ENCODE measurements around the gene SGIP1. TPM values are rescaled to one million over a fixed set of nuclear protein-coding genes. Genes with fewer than 3 reads are reported as not detected.

Gene SGIP1
- total RNA-seq, 1 donor from 2014 or later: not detected

- H3K4me3 Mint-ChIP-seq: no peak overlapping the region
These were observed 72.6 kb downstream of the SGIP1 start for GRCh38 chr1:66606362-66607065.

GRCh38 chr1:66607458-66607857 is 73.5 kb downstream of the SGIP1 start:
- no peak for TF ChIP-seq CTCF (IDR thresholded peaks at IDR 0.05)
- CTCF ChIA-PET: interaction anchor here (1.3 kb wide), 1 partner anchor 118 kb away, joined by 5 read pairs; no protein-coding TSS in a partner anchor
- H3K9me3 Mint-ChIP-seq: no peaks in the 10 kb centered on the region
- no peaks in the 10 kb centered on the region for H3K4me1 Mint-ChIP-seq
- DNase-seq: no peak
- no peak overlapping the region for H3K27ac Mint-ChIP-seq
- ATAC-seq (ENCODE audit: low read depth): no peak
- POLR2A ChIA-PET: no interaction called here
- peaks cover 2% of the 10 kb centered on the region for H3K27me3 Mint-ChIP-seq
- H3K36me3 Mint-ChIP-seq (ENCODE audit: low read depth): no peaks in the 10 kb centered on the region
- intact Hi-C loops (cut with micrococcal nuclease): no loop called here
- H3K4me3 Mint-ChIP-seq: no peak overlapping the region

More at GRCh38 chr1:66606362-66607065, 72.6 kb downstream of the SGIP1 start:
- ChIA-PET POLR2A (no interaction called here), CTCF (interaction anchor here (1.3 kb wide), 1 partner anchor 119 kb away, joined by 5 read pairs; no protein-coding TSS in a partner anchor)
- TF ChIP-seq CTCF (IDR thresholded peaks at IDR 0.05): no peak
- no peaks in the 10 kb centered on the region for H3K4me1 Mint-ChIP-seq
- H3K9me3 Mint-ChIP-seq: no peaks in the 10 kb centered on the region
- intact Hi-C loops (cut with micrococcal nuclease): no loop called here
- H3K36me3 Mint-ChIP-seq (ENCODE audit: low read depth): no peaks in the 10 kb centered on the region
- ATAC-seq (ENCODE audit: low read depth) (no peak), DNase-seq (no peak)
- H3K27ac Mint-ChIP-seq: no peak overlapping the region
- peaks cover 2% of the 10 kb centered on the region for H3K27me3 Mint-ChIP-seq

- H3K27me3 Mint-ChIP-seq: peaks cover 2% of the 10 kb centered on the region
- intact Hi-C loops (cut with micrococcal nuclease): no loop called here
- no peaks in the 10 kb centered on the region for H3K36me3 Mint-ChIP-seq (ENCODE audit: low read depth)
- H3K9me3 Mint-ChIP-seq: no peaks in the 10 kb centered on the region
- ChIA-PET CTCF (no interaction called here), POLR2A (no interaction called here)
- ATAC-seq (ENCODE audit: low read depth) (no peak), DNase-seq (no peak)
- no peaks in the 10 kb centered on the region for H3K4me1 Mint-ChIP-seq
- TF ChIP-seq CTCF (IDR thresholded peaks at IDR 0.05): no peak
- H3K4me3 Mint-ChIP-seq: no peak overlapping the region
- no peak overlapping the region for H3K27ac Mint-ChIP-seq
These were observed 79.2 kb downstream of the SGIP1 start for GRCh38 chr1:66613187-66613586.

GRCh38 chr1:66617362-66618184 is 83.6 kb downstream of the SGIP1 start:
- ChIA-PET CTCF (no interaction called here), POLR2A (no interaction called here)
- no peaks in the 10 kb centered on the region for H3K9me3 Mint-ChIP-seq
- DNase-seq (no peak), ATAC-seq (ENCODE audit: low read depth) (no peak)
- no peak overlapping the region for H3K27ac Mint-ChIP-seq
- no peak overlapping the region for H3K4me3 Mint-ChIP-seq
- H3K36me3 Mint-ChIP-seq (ENCODE audit: low read depth): no peaks in the 10 kb centered on the region
- no peaks in the 10 kb centered on the region for H3K4me1 Mint-ChIP-seq
- H3K27me3 Mint-ChIP-seq: no peaks in the 10 kb centered on the region
- no peak for TF ChIP-seq CTCF (IDR thresholded peaks at IDR 0.05)
- intact Hi-C loops (cut with micrococcal nuclease): no loop called here

GRCh38 chr1:66618390-66618789 is 84.4 kb downstream of the SGIP1 start:
- no peak overlapping the region for H3K4me3 Mint-ChIP-seq
- H3K4me1 Mint-ChIP-seq: no peaks in the 10 kb centered on the region
- no peaks in the 10 kb centered on the region for H3K9me3 Mint-ChIP-seq
- H3K27ac Mint-ChIP-seq: no peak overlapping the region
- no peaks in the 10 kb centered on the region for H3K27me3 Mint-ChIP-seq
- CTCF ChIA-PET: no interaction called here
- POLR2A ChIA-PET: no interaction called here
- intact Hi-C loops (cut with micrococcal nuclease): no loop called here
- DNase-seq (no peak), ATAC-seq (ENCODE audit: low read depth) (no peak)
- no peaks in the 10 kb centered on the region for H3K36me3 Mint-ChIP-seq (ENCODE audit: low read depth)
- TF ChIP-seq CTCF (IDR thresholded peaks at IDR 0.05): no peak
